SW 1271 (cell line): ENCODE data around the gene RTN4RL1.

ENCODE experiments used
- DNase-seq, 2 experiments: peaks; one replicate each; lab custom pipeline; 2025; lab: John Stamatoyannopoulos, UW

RTN4RL1 gene

DNA sequence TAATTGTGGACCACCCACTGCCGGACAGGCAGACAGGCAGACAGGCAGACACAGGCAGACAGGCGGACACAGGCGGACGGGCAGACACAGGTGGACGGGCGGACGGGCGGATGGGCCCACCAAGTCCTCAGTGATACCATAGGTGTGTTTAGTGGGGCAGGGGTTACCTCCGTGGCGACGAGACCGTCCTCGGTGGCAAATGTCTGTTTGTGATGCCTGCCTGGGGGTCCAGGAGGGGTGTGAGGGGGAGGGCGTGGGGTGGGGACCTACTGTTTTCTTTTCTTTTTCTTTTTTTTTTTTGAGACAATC, 76.7 kb downstream of the RTN4RL1 start:
- DNase-seq: no peak

DNA sequence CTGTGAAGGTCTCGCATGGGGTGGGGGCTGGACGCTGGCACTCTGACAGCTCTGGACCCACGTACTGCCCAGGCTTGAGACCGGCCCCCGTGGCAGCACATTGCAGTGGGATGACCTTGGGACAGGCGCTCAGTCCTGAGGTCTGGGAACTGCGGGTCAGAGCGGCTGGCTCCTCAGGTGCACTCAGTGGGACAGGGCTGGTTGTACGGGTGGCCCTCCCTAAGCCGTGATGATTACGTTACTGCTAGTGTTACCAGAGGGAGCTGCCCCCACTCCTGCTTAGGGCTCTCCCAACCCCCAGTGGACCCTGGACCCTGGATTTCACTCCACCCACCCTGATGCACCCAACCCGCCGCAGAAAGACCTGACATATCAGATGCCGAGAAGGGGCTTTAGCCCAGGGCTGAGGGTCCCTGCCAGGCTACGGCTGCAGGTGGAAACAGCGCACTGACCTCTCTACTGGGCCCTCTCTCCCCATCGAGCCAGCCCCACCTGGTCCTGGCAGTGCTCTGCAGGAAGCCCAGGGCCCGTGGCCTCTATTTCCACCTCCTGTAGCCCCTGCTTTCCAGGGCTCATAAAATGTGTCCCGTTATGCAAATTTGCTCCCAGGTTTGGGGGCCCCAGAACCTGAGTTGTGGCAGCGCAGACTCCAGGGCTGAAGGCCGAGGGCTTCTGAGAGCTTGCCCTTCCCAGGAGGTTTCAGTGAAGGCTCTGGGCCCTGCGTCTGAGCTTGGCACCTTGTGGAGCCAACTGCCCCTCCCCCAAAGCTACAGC, 77.2 kb downstream of the RTN4RL1 start:
- no peak for DNase-seq

DNA sequence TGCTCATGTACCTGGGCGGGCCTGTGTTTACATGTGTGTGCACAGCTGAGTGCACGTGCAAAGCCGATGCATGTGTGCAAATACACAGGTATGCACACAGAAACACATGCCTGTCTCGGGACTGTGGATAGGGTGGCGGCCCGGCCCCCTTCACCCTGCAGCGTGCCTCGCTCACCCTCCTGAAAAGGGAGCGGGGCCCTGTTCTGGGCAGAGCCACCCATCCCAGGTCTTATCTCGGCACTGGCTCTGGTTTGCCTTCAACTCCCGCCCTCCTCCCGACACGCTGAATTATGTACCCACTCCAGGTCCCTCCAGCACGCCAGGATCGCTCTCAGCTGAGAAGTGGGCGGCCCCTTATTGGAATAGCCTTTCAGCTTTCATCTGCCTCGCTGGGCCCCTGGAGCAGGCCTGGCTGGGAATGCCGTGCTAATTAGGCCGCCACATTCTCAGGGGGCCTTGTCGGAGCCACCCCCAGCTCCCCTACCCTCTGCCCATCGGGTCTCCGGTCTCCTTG, 77.8 kb downstream of the RTN4RL1 start:
- DNase-seq: no peak

DNA sequence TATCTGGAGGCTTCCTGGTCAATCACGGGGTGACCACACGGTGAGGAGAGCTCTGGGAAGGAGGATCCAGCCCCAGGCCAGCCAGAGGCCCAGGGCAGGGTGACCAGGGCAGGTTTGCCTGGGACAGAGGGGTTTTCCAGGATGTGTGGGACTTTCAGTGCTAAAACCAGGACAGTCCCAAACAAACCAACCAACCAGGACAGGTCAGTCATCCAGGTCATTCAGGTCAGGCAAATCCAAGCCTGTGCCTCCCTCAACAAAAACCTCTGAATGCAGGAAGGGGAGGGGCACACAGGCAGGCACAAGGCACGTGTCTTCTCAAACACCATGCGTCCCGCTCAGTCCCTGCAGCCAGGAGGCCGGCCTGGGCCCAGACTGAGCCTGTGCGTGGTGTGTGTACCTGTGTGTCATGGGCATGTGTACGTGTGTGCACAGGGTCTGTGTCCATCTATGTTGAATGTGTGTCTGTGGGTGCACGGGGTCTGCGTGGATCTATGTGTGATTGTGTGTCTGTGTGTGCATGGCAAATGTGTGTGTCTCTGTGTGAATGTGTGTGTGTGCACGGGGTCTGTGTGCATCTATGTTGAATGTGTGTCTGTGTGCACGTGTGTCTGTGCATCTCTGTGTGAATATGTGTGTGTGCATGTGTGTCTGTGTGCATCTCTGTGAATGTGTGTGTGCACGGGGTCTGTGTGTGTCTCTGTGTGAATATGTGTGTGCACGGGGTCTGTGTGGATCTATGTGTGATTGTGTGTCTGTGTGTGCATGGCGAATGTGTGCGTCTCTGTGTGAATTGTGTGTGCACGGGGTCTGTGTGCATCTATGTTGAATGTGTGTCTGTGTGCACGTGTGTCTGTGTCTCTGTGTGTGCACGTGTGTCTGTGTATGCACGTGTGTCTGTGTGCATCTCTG, 78.9 kb downstream of the RTN4RL1 start:
- no peak for DNase-seq

DNA sequence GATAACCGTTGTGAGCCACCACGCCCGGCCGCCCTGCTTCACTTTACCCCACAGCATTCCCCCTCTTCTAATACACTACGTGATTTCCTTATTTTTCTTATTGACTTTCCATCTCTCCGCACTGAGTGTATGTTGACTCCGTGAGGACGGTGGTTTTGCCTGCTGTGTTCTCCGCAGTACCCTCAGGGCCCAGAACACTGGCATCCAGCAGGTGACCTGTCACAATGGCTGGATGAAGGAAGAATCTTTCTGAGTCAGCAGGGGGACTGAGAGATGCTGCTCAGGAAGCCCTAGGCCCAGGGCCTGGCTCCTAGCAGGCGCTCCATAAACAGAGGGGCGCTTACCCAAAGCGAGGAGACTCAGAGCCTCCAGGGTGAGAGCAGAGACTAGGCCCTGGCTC, 79.5 kb downstream of the RTN4RL1 start:
- no peak for DNase-seq

DNA sequence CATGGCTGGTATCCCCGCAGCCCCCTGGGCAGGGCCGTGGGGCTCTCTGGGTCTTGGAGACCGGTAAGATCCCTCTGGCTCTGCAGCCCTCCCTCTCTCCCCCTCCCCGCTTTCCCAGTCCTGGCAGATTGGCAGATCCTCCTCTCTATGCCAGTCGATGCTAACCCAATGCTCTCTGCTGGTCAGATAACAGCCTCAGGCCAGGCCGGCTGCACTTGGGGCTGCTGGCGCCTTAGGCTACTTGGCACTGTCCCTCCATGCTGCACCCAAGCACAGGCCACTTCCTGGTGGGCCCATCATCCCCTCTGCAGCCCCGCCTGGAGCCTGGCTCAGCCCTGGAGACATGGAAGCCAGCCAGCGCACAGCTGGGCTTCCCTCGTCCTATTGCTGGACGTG, 81.7 kb downstream of the RTN4RL1 start:
- no peak for DNase-seq

DNA sequence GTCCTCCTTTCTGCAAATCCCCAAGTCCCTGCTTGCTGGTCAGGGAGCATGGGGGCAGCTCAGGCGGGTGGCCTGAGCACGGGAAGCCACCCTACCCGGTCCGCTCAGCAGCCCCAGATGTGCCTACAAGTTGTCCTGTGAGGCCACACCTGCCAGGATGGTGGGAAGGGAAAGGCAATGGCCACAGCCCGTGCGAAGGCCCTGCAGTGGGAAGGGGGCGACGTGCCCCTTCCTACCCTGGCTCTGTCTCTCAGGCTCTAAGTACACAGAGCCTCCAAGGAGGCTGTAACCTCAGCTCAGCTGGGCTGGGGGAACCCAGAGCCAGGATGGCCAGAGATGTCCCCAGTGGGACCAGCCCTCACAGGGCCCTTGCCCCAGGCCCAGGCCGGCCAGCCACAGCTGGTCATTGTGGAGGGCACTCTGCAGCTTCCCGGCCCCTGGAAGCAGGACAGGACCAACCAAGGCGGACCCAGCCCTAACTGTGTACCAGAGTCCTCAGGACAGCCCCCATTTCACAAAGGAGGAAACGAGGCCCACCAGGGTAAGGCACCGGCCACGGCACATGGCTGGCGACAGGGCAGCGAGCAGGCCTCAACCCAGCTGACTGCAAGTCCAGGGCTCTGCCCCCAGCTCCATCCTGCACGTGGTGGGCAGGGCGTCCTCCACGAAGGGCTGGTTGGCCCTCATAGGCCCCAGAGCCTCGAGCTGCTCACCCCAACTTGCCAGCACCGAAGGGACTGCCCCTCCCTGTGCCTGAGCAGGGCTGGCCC, 82.3 kb downstream of the RTN4RL1 start:
- DNase-seq: no peak

DNA sequence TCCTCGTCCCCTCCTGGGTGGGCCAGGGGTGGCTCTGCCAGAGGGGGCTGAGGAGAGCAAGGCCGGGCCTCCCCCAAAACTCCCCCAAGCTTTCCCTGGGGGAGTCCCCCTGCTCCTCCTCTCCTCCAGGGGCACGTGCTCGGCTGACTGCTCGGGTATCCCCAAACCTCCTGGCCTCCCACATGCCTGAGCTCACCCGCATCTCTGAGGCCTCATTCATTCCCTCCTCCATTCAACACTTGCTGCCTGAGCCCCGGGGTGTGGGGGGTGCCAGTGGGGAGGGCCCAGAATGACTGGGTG, 83.1 kb downstream of the RTN4RL1 start:
- no peak for DNase-seq

DNA sequence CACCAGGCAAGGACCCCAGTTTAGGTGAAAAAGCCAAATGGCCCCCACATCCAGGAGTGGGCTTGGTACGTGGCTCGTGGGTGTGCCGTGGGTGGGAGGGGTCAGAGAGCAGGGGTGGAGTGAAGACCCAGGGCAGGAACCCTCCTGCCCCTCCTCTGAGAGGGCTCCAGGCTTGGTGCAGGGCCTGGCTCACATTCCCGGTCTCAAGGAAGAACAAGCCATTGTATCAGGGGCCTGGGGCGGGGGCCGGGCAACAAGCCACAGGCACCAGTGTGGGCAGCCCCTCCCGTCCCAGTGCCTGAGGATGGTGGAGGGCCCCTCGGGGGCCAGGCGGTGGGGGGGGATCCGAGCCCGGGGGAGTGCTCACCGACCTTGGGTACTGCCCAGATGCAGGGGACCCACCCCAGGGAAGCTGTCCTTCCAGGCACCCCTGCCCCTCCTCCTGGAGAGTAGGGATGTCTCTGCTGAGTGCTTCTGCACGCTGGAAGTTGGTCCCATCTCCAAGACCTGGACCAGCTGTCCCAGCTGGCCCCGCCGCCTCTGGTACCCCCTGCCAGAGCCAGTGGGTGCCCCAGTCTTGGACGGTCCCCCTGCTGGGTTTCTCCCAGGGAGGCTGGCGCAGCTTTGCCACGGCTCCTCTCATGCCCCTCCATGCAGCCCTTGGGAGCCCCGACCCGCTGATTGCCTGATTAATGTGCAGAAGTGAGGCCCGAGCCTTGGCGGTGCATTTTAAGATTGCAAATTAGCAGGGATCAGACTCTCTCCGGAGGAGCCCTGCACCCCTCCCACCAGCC, 83.7 kb downstream of the RTN4RL1 start:
- DNase-seq: no peak

DNA sequence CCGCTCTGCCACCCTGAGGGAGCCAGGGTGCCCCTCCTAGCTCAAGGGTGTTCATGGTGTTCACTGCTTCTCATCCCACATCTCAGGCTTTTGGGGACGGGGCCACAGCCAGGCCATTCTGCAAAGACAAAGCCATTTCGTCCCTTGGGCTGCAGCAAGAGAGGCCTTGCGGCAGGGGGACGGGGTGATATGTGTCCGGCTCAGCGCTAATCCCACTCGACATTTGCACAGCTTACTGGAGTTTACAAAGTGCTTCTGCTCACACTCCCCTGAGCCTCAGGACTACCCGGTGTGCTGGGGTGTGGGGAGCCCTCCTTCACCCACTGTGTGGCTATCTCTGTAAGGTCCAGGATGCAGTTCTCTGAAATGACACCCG, 84.3 kb downstream of the RTN4RL1 start:
- DNase-seq: no peak

DNA sequence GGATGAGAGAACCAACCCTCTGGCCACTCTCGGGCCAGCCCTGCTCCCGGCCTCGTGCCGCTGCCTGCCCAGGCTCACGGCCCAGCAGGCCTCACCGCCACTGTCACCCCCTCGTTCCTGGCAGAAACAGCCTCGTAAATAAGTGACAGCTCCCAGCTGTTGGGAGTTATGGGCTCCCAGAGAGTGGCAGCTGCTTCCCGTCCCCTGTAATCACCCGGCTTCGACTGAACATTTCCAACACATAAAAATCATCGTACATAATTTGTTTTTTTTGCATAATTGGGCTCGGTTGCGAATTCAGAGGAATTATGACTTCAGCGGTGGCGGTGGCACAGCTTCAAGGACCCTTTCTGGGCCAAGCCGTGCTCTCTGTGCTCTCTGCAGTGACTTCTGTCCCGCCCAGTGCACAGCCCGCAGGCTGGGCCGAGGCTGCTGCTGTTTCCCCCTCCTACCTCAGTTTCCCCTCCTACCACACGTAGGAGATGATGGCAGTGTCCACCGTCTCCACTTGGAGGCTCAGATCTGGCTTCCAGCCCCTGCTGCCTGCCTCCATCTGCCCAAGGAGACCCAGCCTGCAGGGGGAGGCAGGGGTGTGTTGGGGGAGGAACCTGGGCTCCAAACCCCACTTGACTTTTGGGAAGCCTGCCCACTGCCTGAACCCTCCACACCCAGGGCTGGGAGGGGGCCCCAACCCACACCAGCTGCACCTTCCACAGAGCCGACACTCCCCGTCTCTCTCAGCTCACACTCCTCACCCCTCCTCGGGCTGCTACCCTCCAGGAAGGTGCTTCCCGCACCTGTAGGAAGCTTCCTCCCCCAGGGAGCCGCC, 84.9 kb downstream of the RTN4RL1 start:
- DNase-seq: no peak

DNA sequence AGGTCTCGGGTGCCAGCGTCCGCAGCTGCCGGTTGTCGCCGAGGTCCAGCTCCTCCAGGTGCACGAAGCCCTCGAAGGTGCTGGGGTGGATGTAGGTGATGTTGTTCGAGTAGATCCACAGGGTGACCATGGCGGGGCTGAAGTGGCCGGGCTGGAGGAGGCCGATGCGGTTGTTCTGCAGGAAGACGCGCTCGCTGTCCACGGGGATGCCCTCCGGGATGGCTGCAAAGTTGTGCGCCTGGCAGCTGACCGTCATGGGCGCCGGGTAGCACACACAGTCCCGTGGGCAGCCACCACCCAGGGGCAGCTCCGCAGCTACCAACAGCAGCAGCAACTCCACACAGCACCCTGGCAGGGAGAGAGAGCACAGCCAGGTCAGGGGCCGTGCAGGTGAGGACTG, 87.7 kb downstream of the RTN4RL1 start:
- DNase-seq: no peak

DNA sequence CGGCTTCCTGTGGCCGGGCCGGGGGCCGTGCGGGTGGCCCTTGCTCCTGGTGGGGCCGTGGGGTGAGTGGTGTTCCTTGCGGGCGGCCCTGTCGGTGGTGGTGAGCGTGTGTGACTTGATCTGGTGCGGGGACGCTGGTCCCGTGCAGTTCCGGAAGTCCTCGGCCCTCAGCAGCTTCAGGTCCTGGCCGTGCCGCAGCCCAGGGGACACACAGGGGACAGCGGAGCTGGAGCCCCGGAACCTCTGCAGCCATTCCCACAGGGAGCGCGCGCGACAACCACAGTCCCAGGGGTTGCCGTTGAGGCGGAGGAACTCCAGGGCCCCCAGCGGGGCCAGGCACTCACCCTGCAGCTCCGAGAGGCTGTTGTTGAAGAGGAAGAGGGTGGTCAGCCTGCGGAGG, 88.4 kb downstream of the RTN4RL1 start:
- DNase-seq: no peak

DNA sequence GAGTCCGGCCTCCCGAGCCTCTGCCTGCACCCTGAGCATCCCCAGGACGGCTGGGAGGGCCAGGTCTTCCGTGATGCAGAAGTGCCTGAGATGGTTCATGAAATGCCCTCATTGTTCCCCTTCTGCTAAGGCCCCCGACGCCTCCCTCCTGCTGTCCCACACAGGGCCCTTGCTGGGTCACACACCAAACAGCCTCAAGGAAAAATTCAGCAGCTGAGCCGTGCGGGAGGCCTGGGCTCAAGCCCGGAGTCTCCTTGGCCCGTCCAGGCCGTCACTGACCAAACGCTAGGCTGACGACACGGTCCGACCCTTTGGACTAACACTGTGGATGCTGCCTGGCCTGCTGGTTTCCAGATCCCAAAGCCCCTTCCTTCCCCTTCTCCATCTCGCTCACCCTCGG, 90.2 kb downstream of the RTN4RL1 start:
- no peak for DNase-seq

DNA sequence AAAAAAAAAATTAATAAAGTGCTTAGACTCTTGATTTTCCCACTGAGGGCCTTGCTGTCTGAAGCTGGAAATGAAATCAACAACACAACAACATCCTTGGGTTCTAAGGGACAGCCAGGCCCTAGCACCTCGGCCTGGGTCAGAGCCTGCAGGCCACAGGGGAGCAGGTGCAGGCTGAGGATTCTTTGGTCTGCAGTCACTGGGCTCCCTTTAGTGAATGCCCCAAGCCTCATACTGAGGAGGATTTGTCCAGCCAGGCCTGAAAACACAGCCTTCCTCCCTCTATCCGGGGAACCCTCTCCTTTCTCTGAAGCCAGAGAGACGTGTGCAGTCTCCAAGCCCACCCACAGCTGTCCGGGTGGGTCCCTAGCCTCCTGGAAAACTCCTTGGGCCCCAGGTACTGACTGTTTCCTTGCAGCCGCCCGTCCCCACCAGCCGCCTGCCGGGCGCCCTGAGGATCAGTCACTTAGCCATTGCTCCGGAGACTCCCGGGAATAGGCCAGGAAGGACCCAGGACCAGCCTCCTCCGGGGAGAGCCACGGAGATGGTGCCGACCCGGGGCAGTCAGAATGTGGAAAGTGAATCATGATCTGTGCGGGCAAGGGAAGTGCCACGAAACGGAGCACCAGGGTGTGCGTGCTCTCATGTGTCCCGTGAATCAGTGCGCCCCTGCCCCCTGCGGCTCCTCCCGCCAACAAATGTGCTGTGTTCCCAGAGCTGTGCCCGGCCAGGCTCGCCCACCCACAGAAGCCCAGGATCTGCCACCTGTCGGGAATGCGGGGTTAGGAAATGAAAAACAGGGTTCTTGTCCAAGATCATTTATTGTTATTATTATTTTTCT, 91.0 kb downstream of the RTN4RL1 start:
- no peak for DNase-seq

DNA sequence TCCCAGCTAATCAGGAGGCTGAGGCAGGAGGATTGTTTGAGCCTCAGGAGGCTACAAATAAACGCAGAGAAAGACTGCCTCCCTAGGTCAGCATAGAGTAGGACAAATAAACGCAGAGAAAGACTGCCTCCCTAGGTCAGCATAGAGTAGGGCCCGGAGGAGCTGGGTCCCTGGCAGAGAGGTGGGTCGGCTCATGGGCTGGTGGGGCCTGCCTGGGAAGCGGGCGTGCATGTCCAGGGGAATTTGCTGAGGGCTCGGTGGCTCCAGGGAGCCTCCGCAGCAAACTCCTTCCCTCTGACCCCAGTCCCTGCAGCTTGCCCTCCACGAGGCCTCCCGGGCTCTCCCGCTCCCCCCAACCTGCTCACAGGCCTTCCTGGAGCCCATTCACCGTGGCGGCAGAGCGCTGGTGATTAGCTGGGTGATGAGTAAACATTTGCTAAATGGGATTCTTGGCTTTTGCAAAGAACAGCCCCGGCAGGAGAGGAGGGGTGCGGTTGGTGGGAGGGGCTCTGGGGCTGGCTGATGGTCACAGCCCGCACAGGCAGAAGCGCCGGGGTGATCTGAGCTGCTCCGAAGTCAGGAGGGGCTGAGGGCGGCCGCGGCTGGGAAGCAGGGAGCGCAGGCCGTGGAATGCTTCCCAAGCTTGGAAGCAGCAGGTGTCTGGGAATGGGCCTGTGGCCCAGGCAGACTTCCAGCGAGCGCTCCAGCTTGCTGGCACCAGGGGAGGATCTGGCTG, 93.1 kb downstream of the RTN4RL1 start:
- DNase-seq: no peak

DNA sequence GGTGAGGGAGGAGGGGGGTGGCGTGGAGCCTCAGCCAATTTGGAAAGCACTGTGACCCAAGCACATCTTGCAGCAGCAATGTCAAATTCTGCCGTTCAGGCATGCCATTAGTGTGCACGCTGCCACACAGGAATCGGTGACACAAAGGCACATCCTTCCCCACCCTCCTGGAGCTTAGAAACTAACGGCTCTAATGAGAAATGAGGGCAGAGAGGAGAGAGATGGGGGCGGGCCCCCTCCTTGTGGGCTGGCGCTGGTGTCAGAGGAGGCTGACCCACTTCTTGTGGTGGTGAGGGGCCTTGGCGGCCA, 94.8 kb downstream of the RTN4RL1 start:
- no peak for DNase-seq

DNA sequence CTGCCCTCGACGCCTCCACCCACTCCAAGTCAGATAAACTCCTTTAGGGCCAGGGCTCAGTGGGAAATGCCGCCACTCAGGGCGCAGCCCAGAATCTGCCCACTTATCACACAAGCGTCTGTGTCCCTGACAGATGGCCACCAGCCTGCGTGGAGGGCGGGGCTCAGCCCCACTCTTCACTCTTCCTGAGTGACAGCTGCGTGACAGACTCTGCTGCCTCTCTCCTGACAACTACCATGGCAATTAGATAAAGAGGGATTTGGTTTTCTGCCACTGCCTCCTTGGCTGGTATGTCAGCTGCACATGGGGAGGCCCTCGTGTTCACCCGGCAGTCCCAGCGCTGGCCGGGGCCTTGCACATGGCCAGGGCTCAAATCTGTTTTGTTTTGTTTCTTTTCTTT, 96.2 kb downstream of the RTN4RL1 start:
- DNase-seq: no peak

DNA sequence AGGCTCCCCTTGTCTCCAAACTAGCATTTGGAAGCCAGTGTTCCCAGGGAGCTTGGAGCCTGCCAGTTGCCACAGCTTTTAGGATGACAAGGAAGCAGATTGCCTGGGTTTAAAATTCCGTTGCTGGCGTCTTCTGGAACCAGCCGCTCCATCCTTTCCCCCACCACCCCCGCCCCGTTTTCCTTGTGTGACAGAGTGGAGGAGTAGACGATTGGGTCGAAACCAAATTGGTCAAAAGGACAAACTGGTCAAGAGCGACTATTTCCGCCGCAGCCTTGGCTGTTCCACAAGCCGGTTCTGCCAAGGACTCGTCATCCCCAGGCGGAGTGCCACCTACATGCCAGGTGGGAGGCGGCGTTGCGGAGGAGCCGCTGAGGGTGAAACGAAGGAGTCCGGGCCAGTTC, 104.2 kb downstream of the RTN4RL1 start:
- DNase-seq: no peak

DNA sequence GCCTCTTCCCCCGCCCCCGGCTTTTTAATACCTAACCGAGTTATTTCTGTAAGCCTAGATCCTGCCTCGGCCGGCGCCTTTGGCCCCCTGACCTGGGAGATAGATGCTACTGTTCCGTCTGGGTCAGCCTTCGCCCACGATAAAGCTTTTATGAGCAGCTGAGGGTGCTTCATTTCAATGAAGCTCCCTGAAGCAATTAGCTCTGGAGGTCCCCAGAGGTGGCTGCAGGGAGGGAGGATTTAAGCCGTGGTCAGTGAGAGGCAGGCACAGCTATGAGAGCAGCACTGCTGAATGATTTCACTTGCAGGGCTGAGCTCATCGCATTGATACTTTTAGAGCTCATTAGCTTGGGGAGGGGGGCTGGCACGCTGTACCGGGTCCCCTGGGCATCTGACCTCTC, 105.9 kb downstream of the RTN4RL1 start:
- no peak for DNase-seq
